K562 (cell line): Measurements from ENCODE around the gene NELFA. TPM values are rescaled to one million over a fixed set of nuclear protein-coding genes. Genes with fewer than 3 reads are reported as not detected.

ENCODE experiments used
- ATAC-seq: fragments of 200-7000 bp; cut with Tn5 transposase; 3 replicates; pipeline ENCODE4 v1.9.1; 2020; ENCODE audit warnings: moderate library complexity
- BruUV-seq: library from RNA; stranded (reverse); fragments of 400-500 nt; replicated peaks from 2 replicates; lab custom pipeline; 2021; lab: Mats Ljungman, UMichigan
- CTCF ChIA-PET: fragments of 300-600 bp; formaldehyde crosslinking; extraction: SDS; loops from one replicate; lab custom pipeline; 2021; ENCODE audit warnings: low intra/inter-chr PET ratio; lab: Yijun Ruan, JAX
- POLR2A ChIA-PET: fragments of 300-600, 350-650 bp; sonication (Branson Sonifier 250); formaldehyde crosslinking; extraction: SDS; loops from one replicate; lab custom pipeline; 2021; ENCODE audit warnings: antibody characterized with exemption, inconsistent platforms; lab: Yijun Ruan, JAX
- DNase-seq, 4 experiments: peaks; one replicate each; pipeline versions ENCODE4 v3.0.0 to v3.0.0-alpha.2; 2011 to 2018; ENCODE audit warnings: low spot score in 3 of 4, mixed read lengths in 3 of 4; ENCODE audit errors: extremely low read depth in 1 of 4
- FAIRE-seq: peaks from 2 replicates; lab custom pipeline; 2011; peaks lifted over from hg19 to GRCh38; lab: Jason Lieb, UNC
- H2AFZ ChIP-seq: 2 replicates; pipeline ENCODE4 v1.6.0; 2011; ENCODE audit warnings: low read depth, low read length, control low read depth, inconsistent platforms
- H3K27ac ChIP-seq: fragments of 200-600 bp; 3 replicates; pipeline ENCODE4 v1.8.0; 2011; ENCODE audit warnings: low read depth, mild to moderate bottlenecking, control low read depth, inconsistent platforms, low read length, moderate library complexity, mixed read lengths; ENCODE audit errors: extremely low read depth
- H3K27me3 ChIP-seq, 2 experiments: fragments of 300-600 bp in 1 of 2; 2 replicates in 1 of 2; 3 replicates in 1 of 2; pipeline versions ENCODE4 v1.6.0 to v1.8.0; 2011; ENCODE audit warnings: inconsistent platforms in 2 of 2, low read length in 2 of 2, mild to moderate bottlenecking in 1 of 2, mixed read lengths in 1 of 2, moderate library complexity in 1 of 2; ENCODE audit not compliant: control insufficient read depth in 2 of 2, insufficient read depth in 2 of 2
- H3K36me3 ChIP-seq: fragments of 300-600 bp; 3 replicates; pipeline ENCODE4 v1.8.0; 2011; ENCODE audit warnings: mild to moderate bottlenecking, low read length, inconsistent platforms; ENCODE audit not compliant: control insufficient read depth, insufficient read depth
- H3K4me1 ChIP-seq, 2 experiments: fragments of 200-600 bp in 1 of 2; replicated peaks in 1 of 2; 2 replicates in 1 of 2; 3 replicates in 1 of 2; pipeline versions ENCODE4 v1.5.1 to v1.8.0; 2011; ENCODE audit warnings: inconsistent platforms in 2 of 2, low read length in 2 of 2, mild to moderate bottlenecking in 1 of 2, mixed read lengths in 1 of 2, moderate library complexity in 1 of 2; ENCODE audit not compliant: control insufficient read depth in 2 of 2, insufficient read depth in 2 of 2
- H3K4me2 ChIP-seq: 2 replicates; pipeline ENCODE4 v1.6.1; 2011; ENCODE audit warnings: low read length, control low read depth, inconsistent platforms, mixed read lengths; ENCODE audit not compliant: insufficient read depth
- H3K4me3 ChIP-seq: fragments of 200-600 bp; sonication (generic), shearing (Covaris generic); 2 replicates; pipeline ENCODE4 v1.5.1; 2016; ENCODE audit warnings: control low read depth, inconsistent platforms
- H3K79me2 ChIP-seq: fragments of 200-600 bp; 3 replicates; pipeline ENCODE4 v1.8.0; 2011; ENCODE audit warnings: low read length, inconsistent platforms; ENCODE audit not compliant: control insufficient read depth, insufficient read depth
- H3K9ac ChIP-seq, 2 experiments: 2 replicates each; pipeline versions ENCODE4 v1.6.0 to v1.6.1; 2011; ENCODE audit warnings: low read depth in 2 of 2, low read length in 2 of 2, control low read depth in 1 of 2, inconsistent platforms in 1 of 2, mild to moderate bottlenecking in 1 of 2, mixed read lengths in 1 of 2; ENCODE audit not compliant: insufficient read depth in 1 of 2
- H3K9me1 ChIP-seq: one replicate; pipeline ENCODE4 v1.6.0; 2011; ENCODE audit warnings: inconsistent platforms, mild to moderate bottlenecking, low read length, moderate library complexity; ENCODE audit not compliant: control insufficient read depth, insufficient read depth
- H3K9me3 ChIP-seq: replicated peaks from 2 replicates; pipeline ENCODE4 v1.5.1; 2011; ENCODE audit warnings: low read depth, low read length, inconsistent platforms; ENCODE audit not compliant: control insufficient read depth, insufficient read depth
- H4K20me1 ChIP-seq: replicated peaks from 2 replicates; pipeline ENCODE4 v1.6.1; 2011; ENCODE audit warnings: low read length, inconsistent platforms, mixed read lengths; ENCODE audit not compliant: control insufficient read depth, insufficient read depth
- HSF4 ChIP-seq: fragments of 250-450 bp; sonication (Bioruptor Pico); IDR thresholded peaks from 2 replicates; pipeline ENCODE4 v2.1.2; 2022; ENCODE audit warnings: mild to moderate bottlenecking, moderate library complexity, borderline replicate concordance
- POLR2G ChIP-seq: fragments of 200-400 bp; formaldehyde crosslinking; IDR thresholded peaks from 2 replicates; pipeline ENCODE4 v1.6.1; 2017; ENCODE audit warnings: low read depth, mild to moderate bottlenecking, antibody characterized with exemption, low read length, moderate library complexity
- RFX7 ChIP-seq: fragments of 250-450 bp; sonication (Bioruptor Pico); IDR thresholded peaks from 2 replicates; pipeline ENCODE4 v1.5.1; 2021; ENCODE audit warnings: mild to moderate bottlenecking
- ZBTB7A ChIP-seq: IDR thresholded peaks from 2 replicates; pipeline ENCODE4 v1.6.1; 2011; ENCODE audit warnings: low read depth, mild to moderate bottlenecking, low read length, moderate library complexity, borderline replicate concordance; ENCODE audit not compliant: control insufficient read depth
- ZNF583 ChIP-seq: fragments of 250-450 bp; sonication (Bioruptor Pico); IDR thresholded peaks from 2 replicates; pipeline ENCODE4 v1.4.0; 2020
- whole genome bisulfite sequencing: fragments of 100-300 bp; shearing (Covaris generic); methylation state at CpG from one replicate; pipeline ENCODE4 v1.1.6; 2016; ENCODE audit warnings: low coverage, mixed read lengths; ENCODE audit not compliant: insufficient coverage; ENCODE audit errors: missing lambda C conversion rate; 5-methylcytosine and 5-hydroxymethylcytosine counted together
- in situ Hi-C: fragments of 300-500 bp; cut with MboI; formaldehyde crosslinking; loops from 4 replicates; pipeline ENCODE4 v1.15.0; 2018; ENCODE audit warnings: inconsistent platforms, mixed read lengths
- intact Hi-C: fragments of 100-400 bp; cut with micrococcal nuclease; formaldehyde crosslinking; loops from 2 replicates; pipeline ENCODE4 v1.14.2; 2022
- polyA plus RNA-seq, 8 experiments: library from polyadenylated mRNA; depleted of rRNA in 4 of 8; stranded (reverse) in 5 of 8; unstranded in 3 of 8; fragments of >200 nt; fragmentation: Nextera tagmentation in 2 of 8; fragmentation: Illumina TruSeq in 1 of 8; extraction: Ambion mirVana in 2 of 8; extraction: Trizol in 1 of 8; gene quantifications; 2 replicates each; pipeline versions ENCODE4 v1.2.1 to v1.2.3, GENCODE V29; 2011 to 2014; ENCODE audit warnings: inconsistent platforms in 1 of 8, missing spikeins in 1 of 8
- total RNA-seq, 7 experiments: library from RNA; depleted of rRNA in 6 of 7; stranded (reverse); fragments of >200 nt in 6 of 7; fragmentation: Illumina TruSeq in 2 of 7; extraction: Trizol in 2 of 7; gene quantifications; 2 replicates each; pipeline versions ENCODE4 v1.2.1 to v1.2.3, GENCODE V29; 2011 to 2021; ENCODE audit warnings: low replicate concordance in 1 of 7

Gene NELFA
- total and polyA plus RNA-seq, 9 of the 15 experiments (the other 6 are each of a cell fraction or from before 2014, with no cell fraction given): 0.76 to 59.6 (median 14.8) TPM

DNA sequence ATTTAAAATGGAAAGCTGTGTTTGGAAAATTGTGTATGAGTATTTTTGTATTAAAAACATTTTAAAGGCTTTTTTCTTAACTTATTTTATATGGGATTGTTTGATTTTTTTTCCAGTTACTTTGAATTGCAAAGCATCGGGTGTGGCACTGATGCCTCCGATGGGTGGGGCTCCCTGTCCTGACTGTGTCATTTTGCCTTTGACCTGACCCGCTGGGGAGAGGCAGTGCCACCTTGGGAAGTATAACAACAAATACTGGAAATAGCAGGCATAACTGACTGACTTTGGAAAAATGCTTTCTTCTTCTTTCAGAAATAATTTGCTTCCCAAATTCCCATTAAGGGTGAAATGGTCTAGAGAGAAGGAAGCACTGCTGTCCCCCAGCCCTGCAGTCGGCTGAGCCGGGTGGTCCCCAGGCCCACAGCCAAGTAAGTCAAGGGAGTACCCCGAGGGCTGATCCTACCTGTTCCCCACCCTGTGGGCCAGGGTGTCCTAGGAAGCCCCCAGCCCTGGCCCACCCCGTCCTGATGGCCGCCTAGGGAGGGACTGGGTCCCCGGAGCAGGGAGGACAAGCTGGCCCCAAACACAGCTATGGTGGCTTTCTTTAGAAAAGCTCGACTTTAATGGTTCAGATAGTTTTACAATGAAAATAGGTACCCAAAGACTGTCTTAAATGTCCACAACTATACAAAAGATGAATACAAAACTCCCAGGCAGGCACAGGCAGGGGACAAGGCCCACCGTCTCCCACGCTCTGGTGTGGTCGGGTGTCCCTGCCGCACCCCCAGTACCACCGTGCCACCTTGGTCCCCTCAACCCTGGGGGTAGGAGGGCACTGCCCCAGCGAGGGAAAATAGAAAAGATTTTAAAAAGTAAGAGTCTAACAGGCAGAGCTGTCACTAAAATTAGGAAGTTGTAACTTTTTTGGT is 26.4 kb downstream of the NELFA start:
- CTCF ChIA-PET: no interaction called here
- in situ Hi-C loops: no loop called here

More for the DNA sequence above, 26.4 kb downstream of the NELFA start:
- no peak overlapping the region for H3K27ac ChIP-seq
- TSS peak; percentile 39 for BruUV-seq
- intact Hi-C loops: no loop called here
- TF ChIP-seq RFX7 (no peak), HSF4 (CRISPR knock-in tag) (no peak), ZBTB7A (0 out of 2 replicates have a peak, but pooled peaks have one; percentile 18), POLR2G (peak; percentile 51), ZNF583 (CRISPR knock-in tag) (no peak)
- no peak overlapping the region for H2AFZ ChIP-seq
- no peak for DNase-seq
- H3K4me1 ChIP-seq: peaks cover 2 to 50% of the 10 kb centered on the region in 2 experiments; a peak in 4 of 5 replicates
- no peak overlapping the region for H3K4me2 ChIP-seq
- H3K9me1 ChIP-seq: no peaks in the 10 kb centered on the region
- H3K27me3 ChIP-seq: no peaks in the 10 kb centered on the region
- peaks cover 15% of the 10 kb centered on the region for H4K20me1 ChIP-seq
- no peak for FAIRE-seq
- POLR2A ChIA-PET: interaction anchor here (1.4 kb wide), 1 partner anchor 20 kb away, joined by 5 read pairs; no protein-coding TSS in a partner anchor
- H3K79me2 ChIP-seq: no peaks in the 10 kb centered on the region
- peaks cover 97% of the 10 kb centered on the region for H3K36me3 ChIP-seq
- H3K9ac ChIP-seq: peak overlapping the region in 1 of 2 experiments; percentile 24; a peak in 1 of 4 replicates
- no peaks in the 10 kb centered on the region for H3K9me3 ChIP-seq
- H3K4me3 ChIP-seq: no peak overlapping the region
- ATAC-seq: no peak
- WGBS: 91% methylated on average over 16 of the region's 16 CpGs
